ENCODE measurements around the gene SKIC2.
A peak's percentile ranks its signal among the peaks of the same experiment; 100 is the strongest.

SKIC2 gene

DNA sequence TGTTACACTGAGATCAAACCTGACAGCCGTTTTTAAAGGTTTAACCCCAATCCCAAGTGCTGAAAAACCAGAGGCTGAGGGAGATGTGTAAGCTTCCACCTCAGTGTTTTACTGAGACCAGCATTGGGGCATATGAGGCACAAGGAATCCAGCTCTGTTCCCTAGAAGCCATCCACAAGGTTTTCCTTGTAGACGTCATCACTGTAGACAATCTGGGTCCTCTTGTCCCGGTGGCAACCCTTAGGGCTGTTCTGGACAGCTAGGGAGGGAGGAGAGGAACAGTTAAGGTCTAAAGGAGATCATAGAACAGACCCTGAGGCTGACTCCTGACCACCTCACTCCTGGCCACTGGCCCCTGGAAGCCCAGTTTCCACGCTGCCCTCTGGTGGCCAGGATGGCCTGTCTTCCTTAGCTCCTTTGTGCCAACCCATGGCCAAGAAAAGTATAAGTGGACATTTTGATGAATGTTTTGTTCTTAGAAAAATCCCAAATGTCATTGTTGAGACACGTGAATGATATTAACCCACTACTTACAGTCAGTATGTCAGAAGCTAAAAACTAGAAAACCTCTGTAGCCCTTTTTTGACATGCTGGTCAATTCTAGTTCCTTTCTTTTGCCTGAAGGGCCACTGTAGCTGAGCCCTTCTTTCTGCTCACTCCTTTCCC lies 6.7 kb upstream of the SKIC2 start:
- DNase-seq (ENCODE audit: insufficient read length, low spot score): peak; percentile 51
- TF ChIP-seq, protein P1, sequence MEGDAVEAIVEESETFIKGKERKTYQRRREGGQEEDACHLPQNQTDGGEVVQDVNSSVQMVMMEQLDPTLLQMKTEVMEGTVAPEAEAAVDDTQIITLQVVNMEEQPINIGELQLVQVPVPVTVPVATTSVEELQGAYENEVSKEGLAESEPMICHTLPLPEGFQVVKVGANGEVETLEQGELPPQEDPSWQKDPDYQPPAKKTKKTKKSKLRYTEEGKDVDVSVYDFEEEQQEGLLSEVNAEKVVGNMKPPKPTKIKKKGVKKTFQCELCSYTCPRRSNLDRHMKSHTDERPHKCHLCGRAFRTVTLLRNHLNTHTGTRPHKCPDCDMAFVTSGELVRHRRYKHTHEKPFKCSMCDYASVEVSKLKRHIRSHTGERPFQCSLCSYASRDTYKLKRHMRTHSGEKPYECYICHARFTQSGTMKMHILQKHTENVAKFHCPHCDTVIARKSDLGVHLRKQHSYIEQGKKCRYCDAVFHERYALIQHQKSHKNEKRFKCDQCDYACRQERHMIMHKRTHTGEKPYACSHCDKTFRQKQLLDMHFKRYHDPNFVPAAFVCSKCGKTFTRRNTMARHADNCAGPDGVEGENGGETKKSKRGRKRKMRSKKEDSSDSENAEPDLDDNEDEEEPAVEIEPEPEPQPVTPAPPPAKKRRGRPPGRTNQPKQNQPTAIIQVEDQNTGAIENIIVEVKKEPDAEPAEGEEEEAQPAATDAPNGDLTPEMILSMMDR (IDR thresholded peaks at IDR 0.05; ENCODE audit: insufficient read depth, missing control alignments): peak; percentile 63
- no peak for FAIRE-seq

DNA sequence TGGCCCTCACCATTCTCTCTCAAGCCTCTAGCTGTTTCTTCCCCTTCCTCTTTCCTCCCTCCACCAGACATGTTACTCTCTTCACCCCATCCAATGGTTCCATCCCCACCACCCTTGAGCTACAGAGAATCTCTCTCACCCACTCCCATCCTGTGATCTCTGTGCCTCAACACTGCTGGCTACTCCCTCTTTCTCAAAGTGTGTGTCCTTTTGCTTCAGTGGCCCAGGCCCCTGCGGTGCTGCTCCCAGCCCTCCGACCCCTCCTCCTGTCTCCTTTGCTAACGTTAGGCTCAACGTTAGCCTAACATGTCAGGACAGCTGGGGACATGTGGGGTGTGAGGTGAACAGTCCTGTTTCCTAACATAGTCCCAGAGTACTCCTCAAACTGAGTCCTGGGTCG lies 6.1 kb upstream of the SKIC2 start:
- FAIRE-seq: no peak
- TF ChIP-seq, protein P1 (IDR thresholded peaks at IDR 0.05; ENCODE audit: insufficient read depth, missing control alignments): no peak
- no peak for DNase-seq (ENCODE audit: insufficient read length, low spot score)

DNA sequence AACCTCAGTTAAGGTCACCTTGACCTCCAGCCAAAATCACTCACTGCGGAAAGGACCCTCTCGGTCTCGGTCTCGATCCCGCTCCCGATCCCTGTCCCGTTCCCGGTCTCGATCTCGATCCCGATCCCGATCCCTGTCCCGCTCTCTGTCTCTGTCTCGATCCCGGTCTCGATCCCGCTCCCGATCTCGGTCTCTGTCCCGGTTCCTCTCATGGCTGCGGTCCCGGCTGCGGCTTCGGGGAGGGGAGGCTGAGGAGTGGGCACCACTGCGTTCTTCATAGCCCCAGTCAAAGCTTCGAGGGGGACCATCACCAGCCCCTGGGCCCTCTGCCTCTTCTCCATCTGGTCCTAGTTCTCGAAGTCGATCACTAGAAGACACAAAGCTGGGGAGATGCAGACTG lies 4.5 kb upstream of the SKIC2 start:
- DNase-seq (ENCODE audit: insufficient read length, low spot score) (no peak), FAIRE-seq (no peak)
- TF ChIP-seq, protein P1 (IDR thresholded peaks at IDR 0.05; ENCODE audit: insufficient read depth, missing control alignments): no peak

DNA sequence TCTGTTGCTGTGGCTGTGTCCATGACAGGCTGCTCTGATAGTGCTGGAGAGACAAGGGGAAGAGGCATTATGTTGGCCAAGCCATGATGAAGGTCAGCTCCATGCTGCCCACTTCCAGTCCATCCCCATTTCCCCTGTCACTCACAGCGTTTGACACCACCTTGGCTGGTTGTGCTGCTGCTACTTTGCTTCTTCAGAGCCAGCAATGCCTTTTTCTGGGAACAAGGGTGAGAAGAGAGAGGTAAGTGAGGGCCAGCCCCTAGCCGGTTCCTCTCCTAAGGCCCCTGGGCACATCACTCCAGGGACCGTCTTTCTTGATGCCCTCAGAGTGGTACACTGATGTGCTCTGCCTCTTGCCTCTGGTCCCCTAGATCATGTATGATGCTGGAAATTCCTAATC lies 2.2 kb upstream of the SKIC2 start:
- no peak for DNase-seq (ENCODE audit: insufficient read length, low spot score)
- FAIRE-seq: no peak
- TF ChIP-seq, protein P1 (IDR thresholded peaks at IDR 0.05; ENCODE audit: insufficient read depth, missing control alignments): no peak

DNA sequence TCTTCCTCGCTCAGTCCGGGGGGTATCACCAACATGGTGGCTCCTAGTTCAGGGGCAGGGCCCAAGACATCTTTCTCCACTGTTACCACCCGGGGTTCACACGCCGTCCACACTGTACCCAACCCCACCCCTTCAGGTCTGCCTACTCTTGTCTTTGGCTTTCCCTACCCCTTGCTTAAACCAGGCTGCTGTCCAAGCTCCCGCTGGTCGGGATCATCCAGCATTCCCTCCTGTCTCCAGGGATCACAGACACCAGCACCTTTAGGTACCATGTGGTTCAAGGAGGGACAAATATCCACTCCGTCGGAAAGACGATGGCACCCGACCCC lies 599 bp upstream of the SKIC2 start:
- FAIRE-seq: no peak
- TF ChIP-seq, protein P1 (IDR thresholded peaks at IDR 0.05; ENCODE audit: insufficient read depth, missing control alignments): no peak
- no peak for DNase-seq (ENCODE audit: insufficient read length, low spot score)

DNA sequence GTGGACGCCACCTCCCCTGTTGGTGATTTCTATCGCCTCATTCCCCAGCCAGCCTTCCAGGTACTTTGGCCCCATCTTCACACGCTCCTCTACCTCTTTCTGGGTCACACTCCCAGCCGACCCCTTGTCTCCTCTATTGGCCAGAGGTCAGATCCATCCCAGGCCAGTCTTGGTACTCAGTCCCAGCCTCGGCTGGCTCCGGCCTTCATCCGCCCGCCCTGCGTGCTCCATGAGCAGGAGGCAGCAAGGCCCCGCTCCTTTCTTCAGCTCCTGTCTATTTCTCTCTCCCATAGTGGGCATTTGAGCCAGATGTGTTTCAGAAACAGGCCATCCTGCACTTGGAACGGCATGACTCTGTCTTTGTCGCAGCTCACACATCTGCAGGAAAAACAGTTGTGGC lies 2.6 kb downstream of the SKIC2 start:
- no peak for FAIRE-seq
- TF ChIP-seq, protein P1 (IDR thresholded peaks at IDR 0.05; ENCODE audit: insufficient read depth, missing control alignments): no peak
- no peak for DNase-seq (ENCODE audit: insufficient read length, low spot score)

DNA sequence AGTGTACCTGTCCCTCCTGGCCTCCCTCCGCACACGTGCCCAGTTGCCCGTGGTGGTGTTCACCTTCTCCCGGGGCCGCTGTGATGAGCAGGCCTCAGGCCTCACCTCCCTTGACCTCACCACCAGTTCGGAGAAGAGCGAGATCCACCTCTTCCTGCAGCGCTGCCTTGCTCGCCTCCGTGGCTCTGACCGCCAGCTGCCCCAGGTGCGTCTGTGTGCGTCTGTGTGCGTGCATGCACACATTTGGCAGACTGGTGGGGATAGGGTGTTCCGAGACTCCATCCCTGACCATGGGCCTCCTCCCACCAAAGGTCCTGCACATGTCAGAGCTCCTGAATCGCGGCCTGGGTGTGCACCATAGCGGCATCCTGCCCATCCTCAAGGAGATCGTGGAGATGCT lies 4.9 kb downstream of the SKIC2 start:
- TF ChIP-seq, protein P1 (IDR thresholded peaks at IDR 0.05; ENCODE audit: insufficient read depth, missing control alignments): no peak
- FAIRE-seq (no peak), DNase-seq (ENCODE audit: insufficient read length, low spot score) (no peak)
